H1 (cell line): ENCODE measurements around the gene C12orf75. TPM values are rescaled to one million over a fixed set of nuclear protein-coding genes. Genes with fewer than 3 reads are reported as not detected.

Source experiments
- CTCF ChIA-PET: fragments of 300-600 bp; sonication (Branson Sonifier 250); formaldehyde crosslinking; loops from one replicate; lab custom pipeline; 2021; ENCODE audit not compliant: partially characterized antibody; lab: Charles Lee
- POLR2A ChIA-PET: fragments of 300-600 bp; sonication (Branson Sonifier 250); formaldehyde crosslinking; loops from one replicate; lab custom pipeline; 2021; ENCODE audit warnings: inconsistent platforms; ENCODE audit not compliant: partially characterized antibody; lab: Charles Lee
- DNase-seq, 2 experiments: peaks; one replicate each; pipeline versions ENCODE4 v3.0.0 to v3.0.0-alpha.2; 2010 to 2022; ENCODE audit warnings: low spot score in 2 of 2, low read depth in 1 of 2, mixed read lengths in 1 of 2
- FAIRE-seq: peaks from 2 replicates; lab custom pipeline; 2011; peaks lifted over from hg19 to GRCh38; lab: Jason Lieb, UNC
- H2AFZ ChIP-seq: 2 replicates; pipeline ENCODE4 v1.8.1; 2012; ENCODE audit warnings: low read length, inconsistent platforms
- H2AK5ac ChIP-seq: 2 replicates; pipeline ENCODE4 v1.6.1; 2013; ENCODE audit warnings: low read depth, low read length
- H2BK120ac ChIP-seq: replicated peaks from 2 replicates; pipeline ENCODE3; 2013; ENCODE audit warnings: low read depth, low read length, inconsistent platforms
- H2BK12ac ChIP-seq: 2 replicates; pipeline ENCODE4 v1.6.1; 2013; ENCODE audit warnings: low read depth, low read length
- H2BK15ac ChIP-seq: 2 replicates; pipeline ENCODE4 v1.6.1; 2013; ENCODE audit warnings: low read length
- H2BK20ac ChIP-seq: 2 replicates; pipeline ENCODE4 v1.6.1; 2013; ENCODE audit warnings: low read length
- H2BK5ac ChIP-seq: 2 replicates; pipeline ENCODE4 v1.6.1; 2013; ENCODE audit warnings: low read depth, low read length
- H3K14ac ChIP-seq: 2 replicates; pipeline ENCODE4 v1.6.1; 2013; ENCODE audit warnings: inconsistent platforms; ENCODE audit not compliant: insufficient read length
- H3K18ac ChIP-seq: 2 replicates; pipeline ENCODE4 v1.6.1; 2013; ENCODE audit warnings: low read length; ENCODE audit errors: extremely low read depth
- H3K23ac ChIP-seq: 2 replicates; pipeline ENCODE4 v1.6.1; 2013; ENCODE audit warnings: inconsistent platforms; ENCODE audit not compliant: insufficient read length
- H3K23me2 ChIP-seq: 2 replicates; pipeline ENCODE4 v1.6.1; 2013; ENCODE audit warnings: low read depth, low read length
- H3K27ac ChIP-seq: 2 replicates; pipeline ENCODE4 v1.6.1; 2011; ENCODE audit warnings: low read depth, low read length, inconsistent platforms
- H3K27me3 ChIP-seq, 4 experiments: replicated peaks in 1 of 4; 1 replicate in 1 of 4; 2 replicates in 3 of 4; pipeline versions ENCODE4 v1.6.1 to v1.8.1; 2011 to 2013; ENCODE audit warnings: low read length in 3 of 4, mild to moderate bottlenecking in 3 of 4, inconsistent platforms in 2 of 4, mixed read lengths in 2 of 4, moderate library complexity in 1 of 4; ENCODE audit not compliant: control insufficient read depth in 3 of 4, insufficient read depth in 3 of 4; ENCODE audit errors: extremely low read depth in 1 of 4
- H3K36me3 ChIP-seq, 4 experiments: 2 replicates each; pipeline versions ENCODE4 v1.6.1 to v1.8.1; 2011 to 2013; ENCODE audit warnings: mild to moderate bottlenecking in 4 of 4, low read length in 3 of 4, moderate library complexity in 2 of 4, control low read depth in 1 of 4, inconsistent platforms in 1 of 4; ENCODE audit not compliant: insufficient read depth in 4 of 4, control insufficient read depth in 2 of 4
- H3K4ac ChIP-seq: replicated peaks from 2 replicates; pipeline ENCODE3; 2013; ENCODE audit warnings: low read length, low read depth, mixed read lengths, inconsistent platforms; ENCODE audit not compliant: insufficient read length
- H3K4me1 ChIP-seq, 4 experiments: replicated peaks in 1 of 4; 1 replicate in 1 of 4; 2 replicates in 3 of 4; pipeline versions ENCODE4 v1.6.1 to v1.8.1; 2011 to 2013; ENCODE audit warnings: low read length in 3 of 4, inconsistent platforms in 2 of 4, mixed read lengths in 1 of 4; ENCODE audit not compliant: insufficient read depth in 4 of 4, control insufficient read depth in 3 of 4
- H3K4me2 ChIP-seq, 2 experiments: 2 replicates each; pipeline versions ENCODE4 v1.6.1 to v1.8.1; 2011 to 2013; ENCODE audit warnings: low read depth in 2 of 2, low read length in 2 of 2, control low read depth in 1 of 2, inconsistent platforms in 1 of 2, mild to moderate bottlenecking in 1 of 2; ENCODE audit not compliant: insufficient read depth in 1 of 2
- H3K4me3 ChIP-seq, 4 experiments: fragments of 200-600, 300-600 bp in 1 of 4; sonication (generic), shearing (Covaris generic), sonication (Bioruptor Twin) in 1 of 4; 2 replicates each; pipeline versions ENCODE4 v1.5.1 to v1.8.1; 2011 to 2016; ENCODE audit warnings: low read length in 4 of 4, low read depth in 3 of 4, control low read depth in 2 of 4, inconsistent platforms in 2 of 4, mild to moderate bottlenecking in 2 of 4, mixed read lengths in 1 of 4, moderate library complexity in 1 of 4; ENCODE audit not compliant: insufficient read depth in 2 of 4; ENCODE audit errors: extremely low read depth in 1 of 4
- H3K56ac ChIP-seq: replicated peaks from 2 replicates; pipeline ENCODE3; 2013; ENCODE audit warnings: low read depth, mild to moderate bottlenecking, mixed read lengths, low read length, inconsistent platforms; ENCODE audit not compliant: insufficient read length
- H3K79me1 ChIP-seq: 2 replicates; pipeline ENCODE4 v1.6.1; 2013; ENCODE audit warnings: low read depth, low read length, control low read depth
- H3K79me2 ChIP-seq, 2 experiments: 2 replicates each; pipeline versions ENCODE4 v1.6.1 to v1.8.1; 2012 to 2013; ENCODE audit warnings: low read length in 2 of 2, mild to moderate bottlenecking in 2 of 2, inconsistent platforms in 1 of 2; ENCODE audit not compliant: insufficient read depth in 2 of 2, control insufficient read depth in 1 of 2
- H3K9ac ChIP-seq, 4 experiments: replicated peaks in 1 of 4; 1 replicate in 1 of 4; 2 replicates in 3 of 4; pipeline versions ENCODE4 v1.6.1 to v1.8.1; 2011 to 2013; ENCODE audit warnings: low read depth in 3 of 4, low read length in 3 of 4, control low read depth in 2 of 4, mild to moderate bottlenecking in 2 of 4, moderate library complexity in 2 of 4, inconsistent platforms in 1 of 4; ENCODE audit errors: extremely low read depth in 1 of 4
- H3K9me3 ChIP-seq, 2 experiments: 2 replicates each; pipeline versions ENCODE4 v1.6.1 to v1.8.1; 2012 to 2013; ENCODE audit warnings: mild to moderate bottlenecking in 2 of 2, moderate library complexity in 2 of 2, control low read depth in 1 of 2, inconsistent platforms in 1 of 2, low read depth in 1 of 2, low read length in 1 of 2, mixed read lengths in 1 of 2; ENCODE audit not compliant: insufficient read depth in 2 of 2
- H4K20me1 ChIP-seq, 2 experiments: replicated peaks in 1 of 2; 2 replicates each; pipeline versions ENCODE3 to v1.8.1; 2011 to 2013; ENCODE audit warnings: inconsistent platforms in 2 of 2, low read length in 2 of 2, mild to moderate bottlenecking in 1 of 2; ENCODE audit not compliant: insufficient read depth in 2 of 2, control insufficient read depth in 1 of 2
- H4K5ac ChIP-seq: 2 replicates; pipeline ENCODE4 v1.6.1; 2013; ENCODE audit warnings: low read length, low read depth, mixed read lengths, inconsistent platforms; ENCODE audit not compliant: insufficient read length
- H4K8ac ChIP-seq: 2 replicates; pipeline ENCODE4 v1.8.0; 2013; ENCODE audit warnings: mild to moderate bottlenecking, moderate library complexity, low read length, inconsistent platforms; ENCODE audit not compliant: insufficient read depth; ENCODE audit errors: extremely low read depth
- H4K91ac ChIP-seq: replicated peaks from 2 replicates; pipeline ENCODE3; 2013; ENCODE audit warnings: low read length, mixed read lengths, inconsistent platforms; ENCODE audit not compliant: insufficient read length
- EZH2 ChIP-seq: fragments of 200-600 bp; sonication (generic); IDR thresholded peaks from 2 replicates; pipeline ENCODE4 v1.7.1; 2012; ENCODE audit warnings: low read depth, mild to moderate bottlenecking, moderate library complexity, low read length, inconsistent platforms; ENCODE audit not compliant: severe bottlenecking
- SIX5 ChIP-seq: IDR thresholded peaks from 2 replicates; pipeline ENCODE4 v1.6.1; 2011; ENCODE audit warnings: mild to moderate bottlenecking, low read depth, low read length
- TBP ChIP-seq: IDR thresholded peaks from 2 replicates; pipeline ENCODE4 v1.6.1; 2011; ENCODE audit warnings: low read depth, low read length, improper control_type of control experiment
- polyA plus RNA-seq, 7 experiments: library from polyadenylated mRNA; depleted of rRNA in 3 of 7; stranded (reverse) in 5 of 7; unstranded in 2 of 7; fragments of >200 nt in 5 of 7; fragments of 200-250 nt in 2 of 7; gene quantifications; 1 replicate in 5 of 7; 2 replicates in 1 of 7; 4 replicates in 1 of 7; pipeline versions ENCODE4 v1.2.1 to v1.2.3, GENCODE V29; 2011 to 2013; ENCODE audit warnings: missing spikeins in 2 of 7, mixed read lengths in 2 of 7
- total RNA-seq: library from RNA; stranded (reverse); fragmentation: NEBNext Ultra II Directional; extraction: Animal tissue kit (Norgen Biotek cat#: 25700); gene quantifications from 2 replicates; pipeline ENCODE4 v1.2.1, GENCODE V29; 2021

Gene C12orf75
- total and polyA plus RNA-seq, 2 of the 8 experiments (the other 6 are each of a cell fraction or from before 2014, with no cell fraction given): 26.4 to 41.2 TPM

GRCh38 chr12:105342464-105342863 is 12.0 kb downstream of the C12orf75 start:
- FAIRE-seq: no peak
- CTCF ChIA-PET: interaction anchor here (0.8 kb wide), 1 partner anchor 11 kb away, joined by 4 read pairs; no protein-coding TSS in a partner anchor
- H4K20me1 ChIP-seq: no peaks in the 10 kb centered on the region

More at GRCh38 chr12:105342464-105342863, 12.0 kb downstream of the C12orf75 start:
- H4K91ac ChIP-seq: no peak overlapping the region
- H4K8ac ChIP-seq: no peak overlapping the region
- H2AFZ ChIP-seq: no peak overlapping the region
- H3K18ac ChIP-seq: no peak overlapping the region
- H3K23me2 ChIP-seq: no peaks in the 10 kb centered on the region
- no peak for TF ChIP-seq TBP
- TF ChIP-seq SIX5: no peak
- no peak for TF ChIP-seq EZH2
- H3K4me2 ChIP-seq: no peak overlapping the region
- H2BK120ac ChIP-seq: no peak overlapping the region
- no peak overlapping the region for H4K5ac ChIP-seq
- H3K4me3 ChIP-seq: no peak overlapping the region
- DNase-seq: no peak
- 0 out of 2 replicates have a peak, but pooled peaks cover 4% of the 10 kb centered on the region for H3K79me1 ChIP-seq
- H3K56ac ChIP-seq: no peak overlapping the region
- no peak overlapping the region for H3K9ac ChIP-seq
- no peak overlapping the region for H3K23ac ChIP-seq
- peaks cover 0 to 6% (median 3%) of the 10 kb centered on the region in 4 experiments; a peak in 3 of 7 replicates for H3K4me1 ChIP-seq
- H3K36me3 ChIP-seq: peaks cover 0 to 7% (median 0%) of the 10 kb centered on the region in 4 experiments; a peak in 1 of 8 replicates
- H3K27me3 ChIP-seq: no peaks in the 10 kb centered on the region
- H2BK20ac ChIP-seq: no peak overlapping the region
- H2AK5ac ChIP-seq: no peak overlapping the region
- H2BK15ac ChIP-seq: no peak overlapping the region
- no peak overlapping the region for H2BK5ac ChIP-seq
- H3K4ac ChIP-seq: no peak overlapping the region
- no peak overlapping the region for H2BK12ac ChIP-seq
- peaks cover 15% of the 10 kb centered on the region in 2 experiments for H3K9me3 ChIP-seq
- POLR2A ChIA-PET: interaction anchor here (0.8 to 0.9 kb wide), 2 partner anchors 11 kb away, joined by 3 to 4 read pairs; no protein-coding TSS in a partner anchor
- no peak overlapping the region for H3K27ac ChIP-seq
- H3K14ac ChIP-seq: no peak overlapping the region
- no peaks in the 10 kb centered on the region for H3K79me2 ChIP-seq
